ENCODE measurements around the gene ZNRF3.

DNA sequence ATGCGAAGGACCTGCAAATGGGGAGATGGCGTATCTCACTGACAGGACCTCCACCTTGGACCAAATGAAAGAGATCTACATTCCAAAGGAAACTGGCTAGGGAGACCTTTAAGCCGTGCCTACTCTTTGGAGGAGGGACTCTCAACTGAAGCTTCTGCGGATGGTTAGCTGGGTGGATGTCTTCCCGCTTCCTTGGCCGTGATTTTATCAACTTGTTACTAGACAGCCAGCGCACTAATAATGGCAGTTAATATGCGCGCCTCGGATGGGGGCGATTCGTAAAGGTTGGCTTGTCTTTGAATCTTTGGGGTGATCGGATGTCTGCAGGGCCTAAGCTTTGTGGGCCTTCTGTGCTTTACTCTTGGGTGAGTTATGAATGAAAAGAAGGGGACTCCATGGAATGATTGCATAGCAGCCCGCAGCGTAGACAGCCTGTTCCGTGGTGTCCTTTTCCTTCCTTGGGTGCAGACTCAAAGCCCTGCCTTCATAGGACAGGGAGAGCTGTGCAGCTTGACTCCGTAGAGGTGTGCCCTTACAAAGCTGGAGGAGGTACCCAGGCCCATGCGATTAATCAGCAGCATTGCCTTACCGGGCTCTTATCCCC, 1.5 kb downstream of the ZNRF3 start:
- TF ChIP-seq, protein P1, sequence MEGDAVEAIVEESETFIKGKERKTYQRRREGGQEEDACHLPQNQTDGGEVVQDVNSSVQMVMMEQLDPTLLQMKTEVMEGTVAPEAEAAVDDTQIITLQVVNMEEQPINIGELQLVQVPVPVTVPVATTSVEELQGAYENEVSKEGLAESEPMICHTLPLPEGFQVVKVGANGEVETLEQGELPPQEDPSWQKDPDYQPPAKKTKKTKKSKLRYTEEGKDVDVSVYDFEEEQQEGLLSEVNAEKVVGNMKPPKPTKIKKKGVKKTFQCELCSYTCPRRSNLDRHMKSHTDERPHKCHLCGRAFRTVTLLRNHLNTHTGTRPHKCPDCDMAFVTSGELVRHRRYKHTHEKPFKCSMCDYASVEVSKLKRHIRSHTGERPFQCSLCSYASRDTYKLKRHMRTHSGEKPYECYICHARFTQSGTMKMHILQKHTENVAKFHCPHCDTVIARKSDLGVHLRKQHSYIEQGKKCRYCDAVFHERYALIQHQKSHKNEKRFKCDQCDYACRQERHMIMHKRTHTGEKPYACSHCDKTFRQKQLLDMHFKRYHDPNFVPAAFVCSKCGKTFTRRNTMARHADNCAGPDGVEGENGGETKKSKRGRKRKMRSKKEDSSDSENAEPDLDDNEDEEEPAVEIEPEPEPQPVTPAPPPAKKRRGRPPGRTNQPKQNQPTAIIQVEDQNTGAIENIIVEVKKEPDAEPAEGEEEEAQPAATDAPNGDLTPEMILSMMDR (conservative IDR thresholded peaks at IDR 0.05; ENCODE audit: low read depth in 2 of 2), result no peak
- TF ChIP-seq POLR2AphosphoS5 (IDR thresholded peaks at IDR 0.05; ENCODE audit: low read depth) (no peak), EZH2phosphoT487 (IDR thresholded peaks at IDR 0.05; ENCODE audit: unreplicated experiment) (no peak)
- TF ChIP-seq, protein P2, sequence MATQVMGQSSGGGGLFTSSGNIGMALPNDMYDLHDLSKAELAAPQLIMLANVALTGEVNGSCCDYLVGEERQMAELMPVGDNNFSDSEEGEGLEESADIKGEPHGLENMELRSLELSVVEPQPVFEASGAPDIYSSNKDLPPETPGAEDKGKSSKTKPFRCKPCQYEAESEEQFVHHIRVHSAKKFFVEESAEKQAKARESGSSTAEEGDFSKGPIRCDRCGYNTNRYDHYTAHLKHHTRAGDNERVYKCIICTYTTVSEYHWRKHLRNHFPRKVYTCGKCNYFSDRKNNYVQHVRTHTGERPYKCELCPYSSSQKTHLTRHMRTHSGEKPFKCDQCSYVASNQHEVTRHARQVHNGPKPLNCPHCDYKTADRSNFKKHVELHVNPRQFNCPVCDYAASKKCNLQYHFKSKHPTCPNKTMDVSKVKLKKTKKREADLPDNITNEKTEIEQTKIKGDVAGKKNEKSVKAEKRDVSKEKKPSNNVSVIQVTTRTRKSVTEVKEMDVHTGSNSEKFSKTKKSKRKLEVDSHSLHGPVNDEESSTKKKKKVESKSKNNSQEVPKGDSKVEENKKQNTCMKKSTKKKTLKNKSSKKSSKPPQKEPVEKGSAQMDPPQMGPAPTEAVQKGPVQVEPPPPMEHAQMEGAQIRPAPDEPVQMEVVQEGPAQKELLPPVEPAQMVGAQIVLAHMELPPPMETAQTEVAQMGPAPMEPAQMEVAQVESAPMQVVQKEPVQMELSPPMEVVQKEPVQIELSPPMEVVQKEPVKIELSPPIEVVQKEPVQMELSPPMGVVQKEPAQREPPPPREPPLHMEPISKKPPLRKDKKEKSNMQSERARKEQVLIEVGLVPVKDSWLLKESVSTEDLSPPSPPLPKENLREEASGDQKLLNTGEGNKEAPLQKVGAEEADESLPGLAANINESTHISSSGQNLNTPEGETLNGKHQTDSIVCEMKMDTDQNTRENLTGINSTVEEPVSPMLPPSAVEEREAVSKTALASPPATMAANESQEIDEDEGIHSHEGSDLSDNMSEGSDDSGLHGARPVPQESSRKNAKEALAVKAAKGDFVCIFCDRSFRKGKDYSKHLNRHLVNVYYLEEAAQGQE (IDR thresholded peaks at IDR 0.05; ENCODE audit: unreplicated experiment), result no peak
